Esophagus squamous epithelium (tissue), 4 donors: ENCODE results near the gene KMT2E.

Experiments used
- POLR2A ChIP-seq, 4 donors: fragments of 450-650 bp; IDR thresholded peaks; one replicate each; pipeline ENCODE4 v1.6.1; 2017; ENCODE audit warnings: antibody characterized with exemption in 4 of 4, mild to moderate bottlenecking in 4 of 4, moderate library complexity in 3 of 4
- TF ChIP-seq, protein P1 (sequence below), 6 experiments: fragments of 450-650 bp in 4 of 6; fragments of 200-600 bp in 2 of 6; sonication (generic) in 2 of 6; IDR thresholded peaks; one replicate each; pipeline ENCODE4 v1.5.1; 2016 to 2019; ENCODE audit warnings: antibody characterized with exemption in 6 of 6, mild to moderate bottlenecking in 4 of 6, moderate library complexity in 4 of 6

DNA sequence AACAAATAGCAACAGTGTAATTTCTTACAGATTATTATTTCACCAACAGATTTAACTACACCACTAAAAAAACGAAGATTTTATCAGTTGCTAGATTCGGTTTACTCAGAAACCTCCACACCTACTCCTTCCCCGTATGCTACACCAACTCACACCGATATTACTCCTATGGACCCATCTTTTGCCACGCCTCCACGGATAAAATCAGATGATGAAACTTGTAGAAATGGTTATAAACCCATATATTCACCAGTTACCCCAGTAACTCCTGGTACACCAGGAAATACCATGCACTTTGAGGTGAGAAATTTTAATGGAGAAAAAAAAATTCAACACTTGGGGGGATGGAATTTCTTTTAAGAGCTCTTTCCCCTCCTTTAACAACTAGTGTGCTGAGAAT lies 92.5 kb downstream of the KMT2E start:
- TF ChIP-seq, protein P1, sequence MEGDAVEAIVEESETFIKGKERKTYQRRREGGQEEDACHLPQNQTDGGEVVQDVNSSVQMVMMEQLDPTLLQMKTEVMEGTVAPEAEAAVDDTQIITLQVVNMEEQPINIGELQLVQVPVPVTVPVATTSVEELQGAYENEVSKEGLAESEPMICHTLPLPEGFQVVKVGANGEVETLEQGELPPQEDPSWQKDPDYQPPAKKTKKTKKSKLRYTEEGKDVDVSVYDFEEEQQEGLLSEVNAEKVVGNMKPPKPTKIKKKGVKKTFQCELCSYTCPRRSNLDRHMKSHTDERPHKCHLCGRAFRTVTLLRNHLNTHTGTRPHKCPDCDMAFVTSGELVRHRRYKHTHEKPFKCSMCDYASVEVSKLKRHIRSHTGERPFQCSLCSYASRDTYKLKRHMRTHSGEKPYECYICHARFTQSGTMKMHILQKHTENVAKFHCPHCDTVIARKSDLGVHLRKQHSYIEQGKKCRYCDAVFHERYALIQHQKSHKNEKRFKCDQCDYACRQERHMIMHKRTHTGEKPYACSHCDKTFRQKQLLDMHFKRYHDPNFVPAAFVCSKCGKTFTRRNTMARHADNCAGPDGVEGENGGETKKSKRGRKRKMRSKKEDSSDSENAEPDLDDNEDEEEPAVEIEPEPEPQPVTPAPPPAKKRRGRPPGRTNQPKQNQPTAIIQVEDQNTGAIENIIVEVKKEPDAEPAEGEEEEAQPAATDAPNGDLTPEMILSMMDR (IDR thresholded peaks at IDR 0.05): no peak
- no peak for TF ChIP-seq POLR2A (IDR thresholded peaks at IDR 0.05)
